GM19397 (cell line): ENCODE measurements around the gene EME1.
"Not testable (repeated sequence)": the region's sequence is repeated elsewhere in the genome, so short reads cannot be mapped to it uniquely, and the experiment has no call there.

Experiments used
- ATAC-seq: cut with Tn5 transposase; IDR thresholded peaks from one replicate; pipeline ENCODE4 v1.9.1; 2021; ENCODE audit warnings: mild to moderate bottlenecking, moderate library complexity; ENCODE audit not compliant: unreplicated experiment

The EME1 gene

GRCh38 chr17:50372758-50373556 is at the start of gene EME1, which contains the start of gene MRPL27:
EME1 (plus strand) TSS chr17:50373229; CDS start chr17:50375209, 1,980 bp downstream.
MRPL27 (minus strand) TSS chr17:50373184; CDS start chr17:50373170, 14 bp downstream.
- ATAC-seq: peak; percentile 85

DNA sequence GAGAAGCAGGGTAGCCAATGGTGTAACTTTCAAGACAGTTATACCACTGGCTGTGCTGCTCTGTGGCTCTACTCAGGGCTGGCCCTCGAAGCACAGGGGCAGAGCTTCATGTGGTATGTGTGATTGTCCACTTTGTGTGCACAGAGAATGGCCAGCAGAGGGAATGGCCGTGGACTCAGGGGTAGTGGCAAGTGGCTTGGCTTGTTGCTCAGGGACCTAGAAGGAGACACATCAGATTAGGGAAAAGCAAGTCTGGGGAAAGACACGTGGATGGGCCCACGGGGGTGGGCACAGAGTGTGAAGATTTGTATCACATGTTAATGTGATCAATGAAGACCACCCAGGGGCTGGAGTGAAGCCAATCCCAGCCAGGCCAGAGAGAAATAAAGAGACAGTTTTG is 47.1 kb upstream of the EME1 start:
- no peak for ATAC-seq

GRCh38 chr17:50326831-50327364 is 46.1 kb upstream of the EME1 start:
- no peak for ATAC-seq

DNA sequence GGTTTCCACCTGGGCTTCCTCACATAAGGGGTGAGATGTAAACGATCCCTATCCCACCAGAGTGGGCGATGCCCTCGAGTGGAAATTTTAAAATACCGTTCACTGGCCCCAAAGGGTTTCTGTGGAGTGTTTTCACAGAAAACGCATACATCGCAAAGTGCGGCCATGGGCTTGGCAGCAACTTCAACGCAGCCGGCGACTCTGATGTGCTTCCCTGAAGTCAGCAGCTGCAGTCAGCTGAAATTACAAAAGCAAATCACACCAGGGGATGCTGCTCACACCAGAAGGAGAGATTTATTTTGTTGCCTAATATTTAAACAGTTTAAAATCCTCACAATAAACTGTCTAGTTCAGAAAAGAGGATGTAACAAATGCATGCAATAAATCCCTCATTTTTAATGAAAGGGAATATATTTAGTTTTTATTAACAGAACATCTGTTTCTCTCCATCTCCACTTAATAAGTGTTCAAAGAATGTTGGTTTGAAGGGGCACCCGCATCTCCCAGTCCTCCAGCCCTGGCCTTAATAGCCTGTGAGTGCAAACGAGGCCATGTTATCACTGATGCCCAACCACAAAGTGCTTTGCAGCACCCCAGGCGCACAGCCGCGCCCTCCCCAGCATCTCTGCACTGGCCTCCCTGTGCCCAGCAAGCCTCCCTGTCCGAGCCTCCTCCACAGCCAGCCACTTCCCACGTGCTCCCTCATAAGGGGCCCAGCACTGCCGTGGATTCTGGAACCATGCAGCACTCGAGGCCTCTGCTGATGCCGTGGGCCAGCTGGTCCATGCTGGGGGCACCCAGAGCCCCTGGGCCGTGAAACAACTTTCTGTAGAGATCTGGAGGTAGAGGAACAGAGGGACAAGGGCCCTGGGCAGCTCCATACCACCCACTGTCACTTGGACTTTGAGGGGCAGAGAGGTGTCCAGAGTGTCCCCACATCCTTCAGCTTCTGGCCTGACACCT is 44.4 kb upstream of the EME1 start:
- no peak for ATAC-seq

- ATAC-seq: no peak
These were observed 43.3 kb upstream of the EME1 start for GRCh38 chr17:50329716-50330115.

DNA sequence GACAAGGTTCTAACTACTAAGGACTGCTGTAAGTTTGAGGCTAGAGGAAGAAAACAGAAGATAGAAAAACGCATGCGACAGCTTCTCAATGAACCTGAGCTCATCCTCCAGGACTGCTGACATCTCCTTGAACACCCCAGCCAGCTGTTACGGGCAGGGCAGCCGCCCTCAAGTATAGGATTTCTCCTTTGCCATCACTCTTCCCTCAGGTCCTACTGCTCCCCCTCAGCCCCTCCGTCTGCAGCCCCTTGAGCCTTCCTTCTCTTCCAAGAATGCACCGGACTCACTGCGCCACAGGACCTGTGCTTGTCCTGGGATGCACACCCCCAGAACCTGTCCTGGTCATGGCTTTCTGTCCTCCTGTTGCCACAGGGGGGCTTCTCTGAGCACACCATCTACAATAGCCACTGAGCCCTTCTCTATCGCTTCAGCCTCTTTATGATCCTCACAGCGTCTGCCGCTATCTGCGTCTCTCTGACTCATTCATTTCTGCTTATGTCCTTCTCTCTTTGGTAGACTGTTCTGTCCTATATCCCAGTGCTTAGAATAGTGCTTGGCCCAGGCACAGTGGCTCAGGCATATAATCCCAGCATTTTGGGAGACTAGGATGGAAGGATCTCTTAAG is 42.8 kb upstream of the EME1 start:
- ATAC-seq: no peak

GRCh38 chr17:50331085-50331791 is 41.8 kb upstream of the EME1 start:
- ATAC-seq: no peak

DNA sequence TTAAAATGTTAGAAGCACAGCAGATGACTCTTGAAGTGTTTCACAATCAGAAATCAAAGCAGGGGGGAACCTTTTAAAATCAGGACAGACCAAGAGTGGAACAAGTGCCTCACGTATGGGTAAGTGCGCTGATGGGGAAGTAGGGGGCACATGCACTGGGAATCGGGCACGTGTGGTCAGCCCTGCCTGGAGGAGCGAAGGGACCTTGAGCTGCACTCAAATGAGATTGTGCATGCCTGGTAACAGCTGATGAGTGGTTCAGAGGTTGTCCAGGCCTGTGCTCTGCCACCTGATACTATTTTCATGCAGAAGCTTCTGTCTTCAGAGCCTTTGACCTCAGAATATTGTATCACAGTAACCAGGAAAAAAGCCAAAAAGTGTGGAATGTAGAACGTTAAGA is 40.8 kb upstream of the EME1 start:
- ATAC-seq: no peak

GRCh38 chr17:50333291-50334057 is 39.6 kb upstream of the EME1 start:
- ATAC-seq: not testable (repeated sequence)

GRCh38 chr17:50337956-50338355 is 35.1 kb upstream of the EME1 start:
- no peak for ATAC-seq

DNA sequence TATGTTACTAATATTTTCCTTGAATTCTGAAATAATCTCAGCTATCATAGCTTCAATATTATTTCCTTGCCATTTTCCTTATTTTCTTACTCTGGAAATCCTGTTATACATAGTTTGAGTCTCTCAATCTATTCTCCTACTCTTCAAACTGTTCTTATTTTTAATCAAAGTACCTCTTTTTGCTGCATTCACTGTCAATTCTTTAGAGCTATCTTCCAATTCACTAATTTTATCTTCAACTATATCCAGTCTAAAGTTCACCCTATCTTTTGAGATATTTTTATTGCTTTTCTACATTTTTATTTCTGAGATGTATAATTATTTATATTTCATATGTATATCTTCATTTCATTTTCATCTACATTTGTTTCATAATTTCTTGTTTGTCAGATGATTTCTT is 34.4 kb upstream of the EME1 start:
- no peak for ATAC-seq

DNA sequence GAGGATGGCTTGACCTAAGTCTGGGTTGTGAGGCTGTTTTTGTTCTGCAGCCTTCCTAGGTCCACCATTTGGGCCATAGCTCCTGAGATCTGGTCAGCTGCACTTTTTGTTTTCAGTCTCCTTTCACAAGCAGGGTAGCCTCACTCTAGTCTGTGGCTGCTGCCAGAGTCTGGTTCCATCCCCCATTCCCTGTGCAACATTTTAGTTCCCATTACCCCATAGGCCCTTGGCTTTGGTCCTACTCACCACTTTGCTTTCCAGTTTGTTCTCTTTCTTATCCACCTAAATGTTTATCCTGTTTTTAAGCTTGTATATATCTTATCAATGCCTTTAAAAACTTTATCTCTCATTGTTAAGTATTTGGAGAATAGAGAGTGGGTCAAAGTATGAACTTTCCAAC is 33.6 kb upstream of the EME1 start:
- no peak for ATAC-seq

- ATAC-seq: no peak
These were observed 28.2 kb upstream of the EME1 start for GRCh38 chr17:50344731-50345365.

DNA sequence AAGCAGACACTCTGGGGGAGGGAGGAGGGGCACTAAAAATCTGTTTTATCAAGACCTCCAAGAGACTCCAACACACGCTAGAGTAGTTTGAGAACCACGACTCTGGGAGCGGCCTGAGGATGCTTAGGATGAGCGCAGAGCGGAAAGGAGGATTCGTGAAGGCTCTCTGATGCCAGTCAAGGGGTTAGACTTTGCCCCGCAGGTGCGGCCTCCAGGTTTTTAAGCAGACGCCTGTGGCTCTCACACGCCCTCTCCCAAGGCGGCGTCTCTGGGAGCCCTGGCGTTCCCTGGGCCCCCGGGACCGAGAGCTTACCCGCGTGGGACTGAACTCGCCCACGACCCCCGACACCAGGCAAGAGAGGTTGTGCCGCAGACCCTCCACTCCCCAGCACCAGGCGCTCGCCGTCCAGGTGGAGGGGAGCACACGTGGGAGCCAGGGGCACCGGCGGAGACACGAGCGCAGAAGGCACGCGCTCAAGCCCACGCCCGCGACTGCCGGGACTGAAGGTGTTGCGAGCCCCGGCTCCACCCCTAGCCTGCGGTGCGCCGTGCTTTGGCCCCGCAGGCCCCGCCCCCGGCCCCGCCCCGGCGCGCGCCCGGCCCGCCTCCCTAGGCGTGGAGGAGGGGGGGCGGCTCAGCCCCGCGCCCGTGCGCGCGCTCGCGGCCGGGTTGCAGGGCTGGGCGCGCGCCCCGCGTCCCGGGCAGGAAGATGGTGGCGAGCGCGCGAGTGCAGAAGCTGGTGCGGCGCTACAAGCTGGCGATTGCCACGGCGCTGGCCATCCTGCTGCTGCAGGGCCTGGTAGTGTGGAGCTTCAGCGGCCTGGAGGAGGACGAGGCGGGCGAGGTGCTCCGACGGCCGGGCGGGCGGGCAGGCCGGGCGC is 27.4 kb upstream of the EME1 start, which contains the start of gene XYLT2:
Gene XYLT2 (plus strand): TSS at position 695 of the 881 bp plus-strand sequence. CDS start 15 bp downstream, at position 710.
- ATAC-seq: peak; percentile 75

- ATAC-seq: peak; percentile 59
These were observed 26.5 kb upstream of the EME1 start for GRCh38 chr17:50346313-50347116.

- ATAC-seq: no peak
These were observed 25.7 kb upstream of the EME1 start for GRCh38 chr17:50347117-50347893.
